Activated naive CD8-positive, alpha-beta T cell treated with anti-CD3 and anti-CD28 coated beads for 36 hours (primary cell): ENCODE data around the gene NPFF. TPM values are rescaled to one million over a fixed set of nuclear protein-coding genes. Genes with fewer than 3 reads are reported as not detected.

Experiments used
- DNase-seq: peaks from one replicate; pipeline ENCODE4 v3.0.0; 2021
- H3K27ac Mint-ChIP-seq: one replicate; pipeline ENCODE4 v1.8.0; 2022; ENCODE audit warnings: mild to moderate bottlenecking, moderate library complexity, mixed read lengths
- H3K27me3 Mint-ChIP-seq: one replicate; pipeline ENCODE4 v1.8.0; 2022; ENCODE audit warnings: mild to moderate bottlenecking, mixed read lengths
- H3K36me3 Mint-ChIP-seq: one replicate; pipeline ENCODE4 v1.8.0; 2021; ENCODE audit warnings: mild to moderate bottlenecking, mixed read lengths
- H3K4me1 Mint-ChIP-seq: one replicate; pipeline ENCODE4 v1.8.0; 2021; ENCODE audit warnings: mixed read lengths
- H3K4me3 Mint-ChIP-seq: one replicate; pipeline ENCODE4 v1.8.0; 2022; ENCODE audit warnings: mild to moderate bottlenecking, moderate library complexity, mixed read lengths
- H3K9me3 Mint-ChIP-seq: one replicate; pipeline ENCODE4 v1.8.0; 2022; ENCODE audit warnings: mixed read lengths
- total RNA-seq, 2 experiments: library from RNA; stranded (reverse); gene quantifications; one replicate each; pipeline ENCODE4 v1.2.3, GENCODE V29; 2021

Gene NPFF
- total RNA-seq, 2 experiments from 2014 or later, result not detected

- peaks cover 25% of the 10 kb centered on the region for H3K4me1 Mint-ChIP-seq
- DNase-seq, result no peak
- H3K9me3 Mint-ChIP-seq, result no peaks in the 10 kb centered on the region
- H3K27me3 Mint-ChIP-seq, result no peaks in the 10 kb centered on the region
- no peak overlapping the region for H3K27ac Mint-ChIP-seq
- peaks cover 6% of the 10 kb centered on the region for H3K36me3 Mint-ChIP-seq
- peak overlapping the region; percentile 10 for H3K4me3 Mint-ChIP-seq
Measured at GRCh38 chr12:53504004-53504920, 3.0 kb downstream of the NPFF start.

GRCh38 chr12:53502983-53503728 is 4.1 kb downstream of the NPFF start:
- Mint-ChIP-seq H3K4me3 (peak overlapping the region; percentile 14), H3K27ac (no peak overlapping the region), H3K4me1 (peaks cover 26% of the 10 kb centered on the region), H3K27me3 (no peaks in the 10 kb centered on the region), H3K36me3 (peaks cover 6% of the 10 kb centered on the region), H3K9me3 (no peaks in the 10 kb centered on the region)
- DNase-seq, result no peak

GRCh38 chr12:53502331-53502730 is 5.0 kb downstream of the NPFF start:
- H3K4me3 Mint-ChIP-seq, result peak overlapping the region; percentile 88
- DNase-seq, result no peak
- no peaks in the 10 kb centered on the region for H3K27me3 Mint-ChIP-seq
- H3K4me1 Mint-ChIP-seq, result peaks cover 28% of the 10 kb centered on the region
- no peak overlapping the region for H3K27ac Mint-ChIP-seq
- H3K36me3 Mint-ChIP-seq, result peaks cover 4% of the 10 kb centered on the region
- no peaks in the 10 kb centered on the region for H3K9me3 Mint-ChIP-seq

- no peak for DNase-seq
- Mint-ChIP-seq H3K4me1 (peaks cover 28% of the 10 kb centered on the region), H3K27me3 (no peaks in the 10 kb centered on the region), H3K4me3 (peak overlapping the region; percentile 88), H3K36me3 (peaks cover 4% of the 10 kb centered on the region), H3K27ac (peak overlapping the region; percentile 93), H3K9me3 (no peaks in the 10 kb centered on the region)
Measured at GRCh38 chr12:53501615-53502181, 5.6 kb downstream of the NPFF start.

GRCh38 chr12:53500776-53501614 is 6.3 kb downstream of the NPFF start, which contains the start of gene TARBP2:
Gene TARBP2, plus strand, starts transcription at chr12:53501283. Its CDS starts 126 bp downstream, at chr12:53501409.
- H3K27ac Mint-ChIP-seq, result peak within 1 kb of the TSS; percentile 93
- peaks cover 28% of the 10 kb centered on the region for H3K4me1 Mint-ChIP-seq
- peak within 1 kb of the TSS; percentile 88 for H3K4me3 Mint-ChIP-seq
- peaks cover 4% of the 10 kb centered on the region for H3K36me3 Mint-ChIP-seq
- no peaks in the 10 kb centered on the region for H3K27me3 Mint-ChIP-seq
- DNase-seq, result peak; percentile 94
- no peaks in the 10 kb centered on the region for H3K9me3 Mint-ChIP-seq

GRCh38 chr12:53500142-53500775 is 7.0 kb downstream of the NPFF start:
- peak overlapping the region; percentile 93 for H3K27ac Mint-ChIP-seq
- no peaks in the 10 kb centered on the region for H3K9me3 Mint-ChIP-seq
- H3K36me3 Mint-ChIP-seq, result no peaks in the 10 kb centered on the region
- no peak for DNase-seq
- H3K4me3 Mint-ChIP-seq, result peak overlapping the region; percentile 88
- H3K27me3 Mint-ChIP-seq, result no peaks in the 10 kb centered on the region
- peaks cover 28% of the 10 kb centered on the region for H3K4me1 Mint-ChIP-seq

GRCh38 chr12:53499266-53500141 is 7.8 kb downstream of the NPFF start, which contains the start of gene MAP3K12:
Gene MAP3K12, minus strand, starts transcription at chr12:53499458. Its CDS starts 12,067 bp downstream, at chr12:53487391.
- no peaks in the 10 kb centered on the region for H3K9me3 Mint-ChIP-seq
- H3K4me1 Mint-ChIP-seq, result peaks cover 28% of the 10 kb centered on the region
- H3K27ac Mint-ChIP-seq, result peak within 1 kb of the TSS; percentile 93
- peak within 1 kb of the TSS; percentile 88 for H3K4me3 Mint-ChIP-seq
- no peaks in the 10 kb centered on the region for H3K27me3 Mint-ChIP-seq
- no peaks in the 10 kb centered on the region for H3K36me3 Mint-ChIP-seq
- peak; percentile 74 for DNase-seq

- no peaks in the 10 kb centered on the region for H3K9me3 Mint-ChIP-seq
- H3K27me3 Mint-ChIP-seq, result no peaks in the 10 kb centered on the region
- peaks cover 37% of the 10 kb centered on the region for H3K4me1 Mint-ChIP-seq
Measured at GRCh38 chr12:53498235-53498630, 9.1 kb downstream of the NPFF start.

GRCh38 chr12:53497461-53497860 is 9.8 kb downstream of the NPFF start:
- H3K4me3 Mint-ChIP-seq, result no peak overlapping the region
- no peaks in the 10 kb centered on the region for H3K27me3 Mint-ChIP-seq
- no peak for DNase-seq
- no peaks in the 10 kb centered on the region for H3K9me3 Mint-ChIP-seq
- H3K4me1 Mint-ChIP-seq, result peaks cover 36% of the 10 kb centered on the region
- H3K27ac Mint-ChIP-seq, result peak overlapping the region; percentile 5
- no peaks in the 10 kb centered on the region for H3K36me3 Mint-ChIP-seq

More at GRCh38 chr12:53498235-53498630, 9.1 kb downstream of the NPFF start:
- no peak for DNase-seq
- H3K36me3 Mint-ChIP-seq, result no peaks in the 10 kb centered on the region
- peak overlapping the region; percentile 88 for H3K4me3 Mint-ChIP-seq
- H3K27ac Mint-ChIP-seq, result peak overlapping the region; percentile 79

- no peak overlapping the region for H3K4me3 Mint-ChIP-seq
- no peak for DNase-seq
- H3K27me3 Mint-ChIP-seq, result no peaks in the 10 kb centered on the region
- H3K4me1 Mint-ChIP-seq, result peaks cover 37% of the 10 kb centered on the region
- H3K27ac Mint-ChIP-seq, result no peak overlapping the region
- no peaks in the 10 kb centered on the region for H3K9me3 Mint-ChIP-seq
- no peaks in the 10 kb centered on the region for H3K36me3 Mint-ChIP-seq
Measured at GRCh38 chr12:53496752-53497032, 10.6 kb downstream of the NPFF start.

- DNase-seq, result no peak
- no peaks in the 10 kb centered on the region for H3K27me3 Mint-ChIP-seq
- H3K4me1 Mint-ChIP-seq, result peaks cover 37% of the 10 kb centered on the region
- H3K36me3 Mint-ChIP-seq, result no peaks in the 10 kb centered on the region
- no peaks in the 10 kb centered on the region for H3K9me3 Mint-ChIP-seq
- H3K4me3 Mint-ChIP-seq, result no peak overlapping the region
- no peak overlapping the region for H3K27ac Mint-ChIP-seq
Measured at GRCh38 chr12:53495903-53496751, 11.2 kb downstream of the NPFF start.

- no peaks in the 10 kb centered on the region for H3K9me3 Mint-ChIP-seq
- H3K27ac Mint-ChIP-seq, result peak overlapping the region; percentile 84
- H3K4me1 Mint-ChIP-seq, result peaks cover 29% of the 10 kb centered on the region
- peak overlapping the region; percentile 87 for H3K4me3 Mint-ChIP-seq
- no peaks in the 10 kb centered on the region for H3K36me3 Mint-ChIP-seq
- no peaks in the 10 kb centered on the region for H3K27me3 Mint-ChIP-seq
- no peak for DNase-seq
Measured at GRCh38 chr12:53493610-53494391, 13.5 kb downstream of the NPFF start.
